ENCODE results near the gene ARHGAP12.

GRCh38 chr10:31851216-31851615 is 77.4 kb downstream of the ARHGAP12 start:
- TF ChIP-seq CTCF (IDR thresholded peaks at IDR 0.05; ENCODE audit: insufficient read depth, low read length, poor library complexity, severe bottlenecking) (no peak), EZH2phosphoT487 (conservative IDR thresholded peaks at IDR 0.05; ENCODE audit: low read length) (no peak)

All from SU-DHL-6 (cell line).